ENCODE data around the gene ARID5B. TPM values are rescaled to one million over a fixed set of nuclear protein-coding genes. Genes with fewer than 3 reads are reported as not detected.

ARID5B gene
- total RNA-seq, 1 donor from 2014 or later, result 0.62 TPM

DNA sequence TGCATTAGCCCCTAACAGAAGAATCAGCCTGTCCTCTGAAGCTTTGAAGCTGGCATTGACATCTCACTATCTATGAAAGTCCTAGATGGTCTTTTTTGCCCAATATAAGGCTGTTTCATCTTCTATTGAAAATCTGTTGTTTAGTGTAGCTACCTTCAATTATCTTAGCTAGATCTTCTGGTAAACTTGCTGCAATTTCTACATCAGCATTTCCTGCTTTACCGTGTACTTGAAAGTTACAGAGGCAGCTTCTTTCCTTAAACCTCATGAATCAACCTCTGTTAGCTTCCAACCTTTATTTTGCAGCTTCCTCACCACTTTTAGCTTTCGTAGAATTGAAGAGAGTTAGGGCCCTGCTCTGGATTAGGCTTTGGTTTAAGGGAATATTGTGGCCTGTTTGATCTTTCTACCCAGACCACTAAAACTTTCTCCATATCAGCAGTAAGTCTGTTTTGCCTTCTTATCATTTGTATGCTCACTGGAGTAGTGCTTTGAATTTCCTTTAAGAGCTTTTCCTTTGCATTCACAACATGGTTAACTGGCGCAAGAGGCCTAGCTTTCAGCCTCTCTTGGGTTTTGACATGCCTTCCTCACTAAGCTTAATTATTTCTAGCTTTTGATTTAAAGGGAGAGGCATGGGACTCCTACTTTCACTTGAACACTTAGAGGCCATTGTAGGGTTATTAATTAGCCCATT, 32.5 kb downstream of the ARID5B start:
- DNase-seq (ENCODE audit: low spot score), result no peak
- Mint-ChIP-seq H3K9me3 (ENCODE audit: unreplicated experiment) (no peaks in the 10 kb centered on the region), H3K27me3 (ENCODE audit: unreplicated experiment) (no peaks in the 10 kb centered on the region), H3K36me3 (ENCODE audit: low read depth, unreplicated experiment) (no peaks in the 10 kb centered on the region), H3K4me3 (ENCODE audit: unreplicated experiment) (no peak overlapping the region), H3K27ac (ENCODE audit: unreplicated experiment) (no peak overlapping the region), H3K4me1 (ENCODE audit: unreplicated experiment) (peaks cover 13% of the 10 kb centered on the region)
- TF ChIP-seq, protein P1, sequence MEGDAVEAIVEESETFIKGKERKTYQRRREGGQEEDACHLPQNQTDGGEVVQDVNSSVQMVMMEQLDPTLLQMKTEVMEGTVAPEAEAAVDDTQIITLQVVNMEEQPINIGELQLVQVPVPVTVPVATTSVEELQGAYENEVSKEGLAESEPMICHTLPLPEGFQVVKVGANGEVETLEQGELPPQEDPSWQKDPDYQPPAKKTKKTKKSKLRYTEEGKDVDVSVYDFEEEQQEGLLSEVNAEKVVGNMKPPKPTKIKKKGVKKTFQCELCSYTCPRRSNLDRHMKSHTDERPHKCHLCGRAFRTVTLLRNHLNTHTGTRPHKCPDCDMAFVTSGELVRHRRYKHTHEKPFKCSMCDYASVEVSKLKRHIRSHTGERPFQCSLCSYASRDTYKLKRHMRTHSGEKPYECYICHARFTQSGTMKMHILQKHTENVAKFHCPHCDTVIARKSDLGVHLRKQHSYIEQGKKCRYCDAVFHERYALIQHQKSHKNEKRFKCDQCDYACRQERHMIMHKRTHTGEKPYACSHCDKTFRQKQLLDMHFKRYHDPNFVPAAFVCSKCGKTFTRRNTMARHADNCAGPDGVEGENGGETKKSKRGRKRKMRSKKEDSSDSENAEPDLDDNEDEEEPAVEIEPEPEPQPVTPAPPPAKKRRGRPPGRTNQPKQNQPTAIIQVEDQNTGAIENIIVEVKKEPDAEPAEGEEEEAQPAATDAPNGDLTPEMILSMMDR (IDR thresholded peaks at IDR 0.05; ENCODE audit: unreplicated experiment), result no peak

GRCh38 chr10:61935077-61935476, 33.6 kb downstream of the ARID5B start:
- Mint-ChIP-seq H3K9me3 (ENCODE audit: unreplicated experiment) (no peaks in the 10 kb centered on the region), H3K27me3 (ENCODE audit: unreplicated experiment) (no peaks in the 10 kb centered on the region), H3K27ac (ENCODE audit: unreplicated experiment) (no peak overlapping the region), H3K4me3 (ENCODE audit: unreplicated experiment) (no peak overlapping the region), H3K4me1 (ENCODE audit: unreplicated experiment) (peaks cover 13% of the 10 kb centered on the region), H3K36me3 (ENCODE audit: low read depth, unreplicated experiment) (no peaks in the 10 kb centered on the region)
- no peak for DNase-seq (ENCODE audit: low spot score)
- TF ChIP-seq, protein P1 (IDR thresholded peaks at IDR 0.05; ENCODE audit: unreplicated experiment), result no peak

- TF ChIP-seq, protein P1 (IDR thresholded peaks at IDR 0.05; ENCODE audit: unreplicated experiment), result no peak
- no peaks in the 10 kb centered on the region for H3K27me3 Mint-ChIP-seq (ENCODE audit: unreplicated experiment)
- no peaks in the 10 kb centered on the region for H3K36me3 Mint-ChIP-seq (ENCODE audit: low read depth, unreplicated experiment)
- H3K9me3 Mint-ChIP-seq (ENCODE audit: unreplicated experiment), result no peaks in the 10 kb centered on the region
- DNase-seq (ENCODE audit: low spot score), result no peak
- no peak overlapping the region for H3K27ac Mint-ChIP-seq (ENCODE audit: unreplicated experiment)
- no peak overlapping the region for H3K4me3 Mint-ChIP-seq (ENCODE audit: unreplicated experiment)
- peaks cover 13% of the 10 kb centered on the region for H3K4me1 Mint-ChIP-seq (ENCODE audit: unreplicated experiment)
Observed at GRCh38 chr10:61936770-61937169, 35.3 kb downstream of the ARID5B start.

DNA sequence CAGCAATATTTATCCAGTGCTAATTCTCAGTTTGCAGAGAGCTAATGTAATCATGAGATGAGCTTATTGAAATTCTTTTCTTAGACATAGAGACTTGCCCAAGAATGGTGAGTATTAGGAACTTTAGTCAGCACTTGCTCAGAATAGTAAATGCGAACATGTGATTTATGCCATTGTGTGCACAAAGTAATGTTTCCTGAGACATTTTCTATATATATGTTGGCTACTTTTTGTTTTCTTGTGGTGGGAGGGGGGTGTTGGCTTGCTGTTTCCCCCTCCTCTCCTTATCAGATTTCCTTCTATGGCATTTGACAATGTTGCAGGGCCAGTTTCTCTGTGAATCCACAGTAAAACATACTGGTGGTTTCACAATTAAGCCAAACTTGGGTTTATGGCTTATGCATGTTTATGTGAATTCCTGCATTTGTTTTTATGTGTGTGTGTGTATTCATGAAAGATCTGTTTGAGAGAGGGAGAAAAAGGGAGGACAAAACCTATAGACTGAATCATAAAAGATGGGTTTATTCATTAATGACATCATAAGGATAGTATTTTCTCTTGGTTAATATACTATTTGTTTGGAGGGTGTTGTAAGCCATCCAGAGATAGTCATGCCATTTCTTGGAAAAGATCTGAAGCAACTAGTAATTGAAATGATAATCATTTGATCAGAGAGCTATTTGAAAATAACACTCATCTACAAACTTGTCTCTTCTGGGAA, 36.3 kb downstream of the ARID5B start:
- no peaks in the 10 kb centered on the region for H3K9me3 Mint-ChIP-seq (ENCODE audit: unreplicated experiment)
- H3K27ac Mint-ChIP-seq (ENCODE audit: unreplicated experiment), result no peak overlapping the region
- no peak overlapping the region for H3K4me3 Mint-ChIP-seq (ENCODE audit: unreplicated experiment)
- TF ChIP-seq, protein P1 (IDR thresholded peaks at IDR 0.05; ENCODE audit: unreplicated experiment), result no peak
- no peaks in the 10 kb centered on the region for H3K36me3 Mint-ChIP-seq (ENCODE audit: low read depth, unreplicated experiment)
- H3K4me1 Mint-ChIP-seq (ENCODE audit: unreplicated experiment), result peaks cover 13% of the 10 kb centered on the region
- no peak for DNase-seq (ENCODE audit: low spot score)
- H3K27me3 Mint-ChIP-seq (ENCODE audit: unreplicated experiment), result no peaks in the 10 kb centered on the region

DNA sequence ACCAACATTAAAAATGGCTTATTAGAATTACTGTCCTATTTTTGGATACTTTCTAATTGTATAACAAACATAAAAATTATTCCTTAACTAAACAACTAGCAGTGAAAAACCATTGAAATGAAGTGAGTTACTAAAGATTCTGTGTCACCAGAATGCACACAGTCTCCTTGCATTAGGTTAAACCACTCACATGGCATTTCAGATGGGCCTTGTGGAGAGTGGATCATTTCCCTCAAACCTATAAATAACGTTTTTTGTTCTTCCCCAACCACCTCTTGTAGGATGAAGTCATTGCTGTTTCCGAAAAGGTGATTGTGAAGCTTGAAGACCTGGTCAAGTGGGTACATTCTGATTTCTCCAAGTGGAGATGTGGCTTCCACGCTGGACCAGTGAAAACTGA, 38.4 kb downstream of the ARID5B start:
- Mint-ChIP-seq H3K4me1 (ENCODE audit: unreplicated experiment) (peaks cover 19% of the 10 kb centered on the region), H3K4me3 (ENCODE audit: unreplicated experiment) (no peak overlapping the region), H3K9me3 (ENCODE audit: unreplicated experiment) (no peaks in the 10 kb centered on the region)

More for the DNA sequence above, 38.4 kb downstream of the ARID5B start:
- H3K27me3 Mint-ChIP-seq (ENCODE audit: unreplicated experiment), result no peaks in the 10 kb centered on the region
- no peak for DNase-seq (ENCODE audit: low spot score)
- TF ChIP-seq, protein P1 (IDR thresholded peaks at IDR 0.05; ENCODE audit: unreplicated experiment), result no peak
- no peak overlapping the region for H3K27ac Mint-ChIP-seq (ENCODE audit: unreplicated experiment)
- H3K36me3 Mint-ChIP-seq (ENCODE audit: low read depth, unreplicated experiment), result no peaks in the 10 kb centered on the region

Measured in endothelial cell (in vitro differentiated cells).